GM13976 (cell line): ENCODE data around the gene THSD4.
"Not testable (repeated sequence)": the region's sequence is repeated elsewhere in the genome, so short reads cannot be mapped to it uniquely, and the experiment has no call there.

Experiments used
- DNase-seq: peaks from one replicate; pipeline ENCODE4 v3.0.0; 2012; ENCODE audit warnings: low spot score
- in situ Hi-C: fragments of 300-500 bp; cut with MboI; formaldehyde crosslinking; loops from one replicate; pipeline ENCODE4 v1.12.0; 2022; ENCODE audit warnings: low sequenced_read_pairs, mixed read lengths, inconsistent platforms; ENCODE audit not compliant: unreplicated experiment
- TF ChIP-seq, protein P1 (sequence below): IDR thresholded peaks from 2 replicates; pipeline ENCODE4 v1.5.1; 2012; ENCODE audit warnings: borderline replicate concordance, mild to moderate bottlenecking; ENCODE audit not compliant: insufficient read depth; ENCODE audit errors: extremely low read depth, missing control alignments, control extremely low read depth

THSD4 gene

DNA sequence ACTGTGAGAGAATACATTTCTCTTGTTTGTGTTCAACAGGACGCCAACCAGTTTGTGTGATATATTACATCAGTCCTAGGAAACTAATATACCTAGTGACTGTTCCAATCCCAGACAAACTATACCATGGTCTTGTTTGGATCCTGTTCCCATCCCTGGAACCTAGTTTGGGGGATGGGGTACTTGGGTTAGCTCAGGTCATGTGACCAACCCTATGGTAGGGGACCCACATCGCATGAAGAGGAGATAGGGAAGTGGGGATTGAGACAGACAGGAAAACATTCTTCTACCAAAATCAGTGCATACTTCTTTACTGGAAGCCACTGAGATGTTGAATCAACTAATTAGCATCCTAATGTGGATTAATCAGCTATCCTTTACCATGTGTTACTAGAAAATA is 146.1 kb downstream of the THSD4 start:
- TF ChIP-seq, protein P1, sequence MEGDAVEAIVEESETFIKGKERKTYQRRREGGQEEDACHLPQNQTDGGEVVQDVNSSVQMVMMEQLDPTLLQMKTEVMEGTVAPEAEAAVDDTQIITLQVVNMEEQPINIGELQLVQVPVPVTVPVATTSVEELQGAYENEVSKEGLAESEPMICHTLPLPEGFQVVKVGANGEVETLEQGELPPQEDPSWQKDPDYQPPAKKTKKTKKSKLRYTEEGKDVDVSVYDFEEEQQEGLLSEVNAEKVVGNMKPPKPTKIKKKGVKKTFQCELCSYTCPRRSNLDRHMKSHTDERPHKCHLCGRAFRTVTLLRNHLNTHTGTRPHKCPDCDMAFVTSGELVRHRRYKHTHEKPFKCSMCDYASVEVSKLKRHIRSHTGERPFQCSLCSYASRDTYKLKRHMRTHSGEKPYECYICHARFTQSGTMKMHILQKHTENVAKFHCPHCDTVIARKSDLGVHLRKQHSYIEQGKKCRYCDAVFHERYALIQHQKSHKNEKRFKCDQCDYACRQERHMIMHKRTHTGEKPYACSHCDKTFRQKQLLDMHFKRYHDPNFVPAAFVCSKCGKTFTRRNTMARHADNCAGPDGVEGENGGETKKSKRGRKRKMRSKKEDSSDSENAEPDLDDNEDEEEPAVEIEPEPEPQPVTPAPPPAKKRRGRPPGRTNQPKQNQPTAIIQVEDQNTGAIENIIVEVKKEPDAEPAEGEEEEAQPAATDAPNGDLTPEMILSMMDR = no peak
- no peak for DNase-seq
- in situ Hi-C loops = no loop called here

DNA sequence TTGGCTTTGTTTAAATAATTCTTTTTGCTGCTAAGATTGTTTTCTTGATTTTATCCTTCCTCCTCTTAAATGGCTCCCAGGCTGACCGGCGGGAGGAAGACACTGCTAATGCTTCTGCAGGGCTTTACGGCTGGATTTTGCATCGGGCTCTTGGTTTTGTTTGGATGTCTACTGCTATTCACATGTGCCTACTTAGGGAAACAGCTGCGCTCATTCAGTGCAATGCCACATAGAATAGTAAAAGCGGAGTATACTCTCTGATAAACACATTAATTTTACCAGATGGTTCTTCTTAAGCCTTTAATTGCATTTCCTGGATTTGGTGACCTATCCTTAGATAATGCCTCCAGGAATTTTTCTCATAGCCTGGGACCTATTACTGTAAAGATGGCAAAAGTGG is 146.6 kb downstream of the THSD4 start:
- no peak for DNase-seq
- TF ChIP-seq, protein P1 = no peak
- in situ Hi-C loops = no loop called here

DNA sequence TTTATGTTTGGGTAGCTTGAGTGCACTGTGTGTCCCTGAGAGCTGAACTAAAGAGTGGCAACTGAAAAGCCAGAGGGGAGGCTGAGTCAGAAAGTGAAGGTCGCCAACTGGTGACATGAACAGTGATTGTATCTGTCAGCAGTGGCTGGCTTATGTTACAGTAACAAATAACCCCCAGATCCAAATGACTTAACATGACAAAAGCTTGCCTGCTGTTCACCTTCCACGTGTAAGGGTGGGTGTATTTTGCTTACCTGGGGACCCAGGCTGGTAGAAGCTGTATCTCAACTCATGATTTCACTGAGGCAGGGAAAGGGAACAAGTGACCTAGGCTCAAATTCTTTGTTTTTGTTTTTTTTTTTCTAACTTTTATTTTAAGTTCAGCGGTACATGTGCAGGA is 147.3 kb downstream of the THSD4 start:
- TF ChIP-seq, protein P1 = no peak
- in situ Hi-C loops = no loop called here
- no peak for DNase-seq

DNA sequence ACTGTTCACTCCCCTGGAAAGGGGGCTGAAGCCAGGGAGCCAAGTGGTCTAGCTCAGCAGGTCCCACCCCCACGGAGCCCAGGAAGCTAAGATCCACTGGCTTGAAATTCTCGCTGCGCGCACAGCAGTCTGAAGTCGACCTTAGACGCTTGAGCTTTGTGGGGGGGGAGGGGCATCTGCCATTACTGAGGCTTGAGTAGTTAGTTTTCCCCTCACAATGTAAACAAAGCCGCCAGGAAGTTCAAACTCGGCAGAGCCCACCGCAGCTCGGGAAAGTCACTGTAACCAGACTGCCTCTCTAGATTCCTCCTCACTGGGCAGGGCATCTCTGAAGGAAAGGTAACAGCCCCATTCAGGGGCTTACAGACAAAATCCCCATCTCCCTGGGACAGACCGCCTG is 150.3 kb downstream of the THSD4 start:
- in situ Hi-C loops, DNase-seq: not testable (repeated sequence)

DNA sequence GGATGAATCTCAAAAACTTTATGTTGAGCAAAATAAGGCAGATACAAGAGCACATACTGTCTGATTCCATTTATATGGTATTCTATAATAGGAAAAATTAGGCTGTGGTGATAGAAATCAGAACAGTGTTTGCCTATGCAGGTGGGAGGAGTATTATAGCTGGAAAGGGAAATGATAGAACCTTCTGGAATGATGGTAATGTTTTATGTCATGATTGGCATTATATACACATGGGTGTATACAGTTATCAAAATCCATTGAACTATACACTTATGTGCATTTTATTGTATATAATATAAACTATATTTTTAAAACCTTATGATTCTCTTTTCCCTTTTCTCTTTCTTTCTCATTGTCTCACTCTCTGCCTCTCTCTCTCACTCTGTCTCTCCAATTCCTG is 156.1 kb downstream of the THSD4 start:
- TF ChIP-seq, protein P1 = no peak
- DNase-seq = no peak
- in situ Hi-C loops = no loop called here

DNA sequence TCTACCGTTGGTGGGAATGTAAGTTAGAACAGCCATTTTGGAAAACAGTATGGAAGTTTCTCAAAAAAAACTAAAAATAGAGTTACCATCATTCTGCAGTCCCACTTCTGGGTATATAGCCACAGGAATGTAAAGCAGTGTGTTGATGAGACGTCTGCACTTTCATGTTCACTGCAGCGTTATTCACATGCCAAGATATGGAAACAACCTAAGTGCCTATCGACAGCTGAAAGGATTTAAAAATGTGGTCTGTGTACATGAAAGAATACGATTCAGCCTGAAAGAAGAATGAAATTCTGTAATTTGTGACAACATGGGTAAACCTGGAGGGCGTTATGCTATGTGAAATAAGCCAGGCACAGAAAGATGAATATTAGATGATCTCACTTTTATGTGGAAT is 157.7 kb downstream of the THSD4 start:
- no peak for DNase-seq
- TF ChIP-seq, protein P1 = no peak
- in situ Hi-C loops = no loop called here

DNA sequence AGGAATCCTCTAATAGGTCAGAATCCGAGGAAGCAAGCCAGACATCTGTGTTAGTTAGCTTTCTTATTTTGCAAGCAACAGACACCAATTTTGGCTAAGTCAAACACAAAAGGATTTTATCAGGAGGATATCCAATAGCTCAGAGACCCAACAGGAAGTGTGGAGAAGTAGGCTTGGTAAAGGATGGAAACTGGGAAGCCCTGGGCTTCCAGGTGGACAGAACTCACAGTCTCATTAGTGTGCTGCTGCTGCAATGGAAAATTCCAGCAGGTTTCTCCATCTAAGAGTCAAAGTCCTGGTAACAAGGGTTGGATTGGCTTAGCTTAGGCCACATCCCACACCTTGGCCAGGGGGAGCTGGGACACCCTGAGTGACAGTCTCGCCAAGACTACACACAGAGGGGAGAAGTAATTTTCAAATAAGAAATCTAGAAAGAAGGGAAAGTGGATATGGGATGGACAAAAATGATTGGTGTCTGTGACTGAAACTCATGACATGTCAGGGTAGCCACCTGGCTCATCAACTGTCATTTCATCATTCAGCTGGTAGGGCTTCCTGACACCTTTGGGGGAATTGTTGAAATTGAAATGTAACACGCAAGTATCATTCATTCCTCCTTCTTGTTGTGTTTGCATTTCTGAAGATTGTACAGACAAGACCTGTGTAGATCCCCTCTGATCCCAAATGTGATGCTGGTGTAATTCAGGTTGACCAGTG is 158.6 kb downstream of the THSD4 start:
- no peak for DNase-seq
- in situ Hi-C loops = no loop called here
- TF ChIP-seq, protein P1 = no peak
